GM06990 (cell line): ENCODE measurements around the gene KCNK4.
"Not testable (repeated sequence)": the region's sequence is repeated elsewhere in the genome, so short reads cannot be mapped to it uniquely, and the experiment has no call there.

Experiments used
- DNase-seq: peaks from one replicate; pipeline ENCODE4 v3.0.0-alpha.2; 2011; ENCODE audit not compliant: insufficient read length; ENCODE audit errors: extremely low read depth
- H3K27me3 ChIP-seq: replicated peaks from 2 replicates; pipeline ENCODE4 v1.6.0; 2011; ENCODE audit warnings: low read length; ENCODE audit not compliant: control insufficient read depth, insufficient read depth
- H3K36me3 ChIP-seq: 2 replicates; pipeline ENCODE4 v1.5.1; 2011; ENCODE audit warnings: low read length; ENCODE audit not compliant: control insufficient read depth, insufficient read depth
- H3K4me3 ChIP-seq: replicated peaks from 2 replicates; pipeline ENCODE4 v1.5.1; 2011; ENCODE audit warnings: low read depth, mild to moderate bottlenecking, control low read depth, low read length
- TF ChIP-seq, protein P1 (sequence below): IDR thresholded peaks from 2 replicates; pipeline ENCODE4 v1.5.1; 2011; ENCODE audit warnings: low read length, control low read depth, mild to moderate bottlenecking, inconsistent platforms; ENCODE audit not compliant: insufficient read depth, poor library complexity, severe bottlenecking

The KCNK4 gene

GRCh38 chr11:64245401-64245796, 45.7 kb upstream of the KCNK4 start:
- TF ChIP-seq, protein P1, sequence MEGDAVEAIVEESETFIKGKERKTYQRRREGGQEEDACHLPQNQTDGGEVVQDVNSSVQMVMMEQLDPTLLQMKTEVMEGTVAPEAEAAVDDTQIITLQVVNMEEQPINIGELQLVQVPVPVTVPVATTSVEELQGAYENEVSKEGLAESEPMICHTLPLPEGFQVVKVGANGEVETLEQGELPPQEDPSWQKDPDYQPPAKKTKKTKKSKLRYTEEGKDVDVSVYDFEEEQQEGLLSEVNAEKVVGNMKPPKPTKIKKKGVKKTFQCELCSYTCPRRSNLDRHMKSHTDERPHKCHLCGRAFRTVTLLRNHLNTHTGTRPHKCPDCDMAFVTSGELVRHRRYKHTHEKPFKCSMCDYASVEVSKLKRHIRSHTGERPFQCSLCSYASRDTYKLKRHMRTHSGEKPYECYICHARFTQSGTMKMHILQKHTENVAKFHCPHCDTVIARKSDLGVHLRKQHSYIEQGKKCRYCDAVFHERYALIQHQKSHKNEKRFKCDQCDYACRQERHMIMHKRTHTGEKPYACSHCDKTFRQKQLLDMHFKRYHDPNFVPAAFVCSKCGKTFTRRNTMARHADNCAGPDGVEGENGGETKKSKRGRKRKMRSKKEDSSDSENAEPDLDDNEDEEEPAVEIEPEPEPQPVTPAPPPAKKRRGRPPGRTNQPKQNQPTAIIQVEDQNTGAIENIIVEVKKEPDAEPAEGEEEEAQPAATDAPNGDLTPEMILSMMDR: no peak
- DNase-seq: no peak
- H3K36me3 ChIP-seq: peaks cover 13% of the 10 kb centered on the region
- H3K4me3 ChIP-seq: peak overlapping the region; percentile 93
- no peaks in the 10 kb centered on the region for H3K27me3 ChIP-seq

DNA sequence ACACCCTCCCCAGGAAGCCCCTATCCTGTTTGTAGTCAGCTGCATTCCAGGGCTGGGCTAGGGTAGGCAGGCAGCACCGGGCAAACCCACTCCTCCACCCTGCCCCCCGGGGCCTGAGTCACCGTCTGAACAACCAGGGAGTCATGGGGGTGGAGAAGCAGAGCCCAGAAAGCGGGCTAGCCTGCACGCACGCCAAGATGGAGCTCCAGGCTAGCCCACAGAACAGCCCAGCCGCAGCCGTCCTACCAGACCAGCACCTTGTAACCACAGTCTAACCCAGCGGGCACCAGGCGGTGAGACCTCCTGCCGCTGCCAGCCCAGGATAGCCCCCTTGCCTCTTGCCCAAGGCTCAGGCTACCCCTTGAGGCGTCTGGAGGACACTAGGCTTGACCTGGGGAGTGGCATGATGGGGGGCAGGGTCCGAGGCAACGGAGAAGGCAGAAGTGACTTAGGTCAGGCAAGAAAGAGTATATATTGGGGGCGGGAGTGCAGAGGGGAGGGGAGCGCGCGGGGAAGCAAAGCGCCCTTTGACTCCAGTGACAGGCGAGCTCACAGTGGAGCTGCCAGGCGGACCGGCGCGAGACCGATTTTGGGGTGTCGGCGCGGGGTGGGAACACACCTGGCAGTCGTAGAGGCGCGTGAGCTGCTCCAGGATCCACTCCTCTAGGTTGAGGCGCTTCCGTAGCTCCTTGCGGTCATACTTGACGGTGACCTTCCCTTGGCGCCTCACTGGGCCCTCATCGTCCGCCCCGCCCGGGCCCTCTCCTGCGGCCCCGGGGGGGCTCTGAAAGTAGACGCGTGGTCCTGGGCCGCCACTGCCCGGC, 45.1 kb upstream of the KCNK4 start:
- TF ChIP-seq, protein P1: no peak
- Histone ChIP-seq H3K36me3 (peaks cover 13% of the 10 kb centered on the region), H3K27me3 (no peaks in the 10 kb centered on the region), H3K4me3 (peak overlapping the region; percentile 93)
- DNase-seq: peak; percentile 60

DNA sequence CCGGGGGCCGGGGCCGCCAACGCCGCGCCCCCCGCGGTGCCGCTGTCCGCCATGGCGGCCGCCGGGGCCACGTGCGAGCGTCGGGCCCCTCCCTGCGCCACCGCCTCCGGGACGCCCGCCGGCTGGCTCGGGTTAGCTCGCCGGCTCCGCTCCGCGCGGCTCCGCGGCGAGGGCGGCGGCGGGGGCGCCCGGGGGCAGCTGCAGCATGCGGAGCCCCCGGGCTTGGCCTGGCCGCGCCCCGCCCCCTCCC, 44.6 kb upstream of the KCNK4 start:
- H3K4me3 ChIP-seq: peak overlapping the region; percentile 93
- DNase-seq, H3K27me3 ChIP-seq: not testable (repeated sequence)

DNA sequence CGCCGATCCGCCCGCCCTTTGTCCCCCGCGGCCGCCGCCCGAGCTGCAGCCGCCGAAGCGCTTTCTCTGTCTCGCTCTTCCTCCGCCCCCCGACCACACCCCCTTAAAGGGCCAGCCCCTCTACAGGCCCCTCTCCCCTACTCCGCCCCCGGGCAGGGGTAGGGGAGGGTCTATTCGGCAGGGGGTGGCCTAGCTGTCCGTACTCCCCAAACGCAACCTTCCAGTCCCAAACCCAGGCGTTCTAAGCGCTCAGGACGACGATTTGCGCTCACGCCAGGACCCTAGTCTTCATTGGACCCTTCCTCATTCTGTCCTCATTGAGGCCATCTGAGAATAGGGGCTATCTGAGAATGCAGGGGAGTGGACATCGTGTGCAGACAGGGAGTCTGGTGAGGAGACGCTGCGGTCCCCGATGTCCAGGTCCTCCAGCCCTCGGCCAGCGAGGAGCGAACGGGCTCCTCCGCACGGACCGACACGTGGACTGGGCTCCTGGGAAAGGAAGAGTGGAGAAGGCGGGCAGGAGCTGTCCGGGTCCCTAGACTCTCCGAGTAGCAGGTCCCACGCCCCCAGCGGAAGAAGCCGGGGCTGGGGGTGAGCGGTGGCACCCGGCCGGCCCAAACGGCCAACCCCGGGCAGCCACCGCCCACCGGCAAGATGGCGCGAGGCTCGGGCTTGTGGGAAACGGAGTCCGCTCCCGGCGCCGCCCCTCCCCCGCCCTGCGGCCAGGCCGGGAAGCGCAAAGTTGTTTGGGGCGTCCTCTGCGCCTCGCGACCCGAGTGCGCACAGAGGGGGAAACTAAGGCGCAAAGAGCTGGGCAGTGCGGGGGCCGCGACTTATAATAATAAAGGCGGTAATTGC, 44.0 kb upstream of the KCNK4 start, which contains the start of gene PPP1R14B:
PPP1R14B (minus strand) TSS at position 73 of the 858 bp plus-strand sequence. CDS start 270 bp downstream, outside the sequence.
- Histone ChIP-seq H3K4me3 (peak within 1 kb of the TSS; percentile 93), H3K36me3 (peaks cover 13% of the 10 kb centered on the region), H3K27me3 (no peaks in the 10 kb centered on the region)
- peak; percentile 83 for DNase-seq
- TF ChIP-seq, protein P1: no peak

More for the DNA sequence above, 44.6 kb upstream of the KCNK4 start:
- H3K36me3 ChIP-seq: peaks cover 13% of the 10 kb centered on the region

GRCh38 chr11:64247729-64248531, 43.2 kb upstream of the KCNK4 start:
- Histone ChIP-seq H3K4me3 (peak overlapping the region; percentile 78), H3K36me3 (peaks cover 13% of the 10 kb centered on the region), H3K27me3 (no peaks in the 10 kb centered on the region)
- no peak for DNase-seq
- TF ChIP-seq, protein P1: no peak
